ENCODE data around the gene TSEN2.

- TF ChIP-seq ZSCAN29 (IDR thresholded peaks at IDR 0.05) = no peak
- TF ChIP-seq RAD51 (IDR thresholded peaks at IDR 0.05) = no peak
- no peak for TF ChIP-seq SMC3 (IDR thresholded peaks at IDR 0.05; ENCODE audit: borderline replicate concordance, low read length)
Observed at GRCh38 chr3:12541625-12542024, 57.3 kb downstream of the TSEN2 start.
